NCI-H345 treated with DMSO at 0.1 percent for 48 hours (cell line): ENCODE measurements around the gene RPS8.
"Not testable (repeated sequence)": the region's sequence is repeated elsewhere in the genome, so short reads cannot be mapped to it uniquely, and the experiment has no call there.

Experiments used
- DNase-seq: peaks from one replicate; lab custom pipeline; 2025; ENCODE audit not compliant: unreplicated experiment; lab: John Stamatoyannopoulos, UW

Gene RPS8

GRCh38 chr1:44775078-44775929 is at the start of gene RPS8:
RPS8 (plus strand) TSS chr1:44775540; CDS start chr1:44775597, 57 bp downstream.
- peak; percentile 83 for DNase-seq

GRCh38 chr1:44730741-44731512 is 44.4 kb upstream of the RPS8 start, which contains the start of gene RNU5D-1:
RNU5D-1 (minus strand) TSS chr1:44731170.
- peak; percentile 87 for DNase-seq

- no peak for DNase-seq
These were observed 42.0 kb upstream of the RPS8 start for GRCh38 chr1:44733365-44733764.

GRCh38 chr1:44733784-44734183 is 41.6 kb upstream of the RPS8 start:
- no peak for DNase-seq

GRCh38 chr1:44735992-44736391 is 39.3 kb upstream of the RPS8 start:
- DNase-seq: no peak

GRCh38 chr1:44738953-44739306 is 36.4 kb upstream of the RPS8 start:
- not testable (repeated sequence) for DNase-seq

GRCh38 chr1:44739307-44740178 is 35.8 kb upstream of the RPS8 start, which contains the start of gene KIF2C:
KIF2C (plus strand) TSS chr1:44739837; CDS start chr1:44739933, 96 bp downstream.
- peak; percentile 96 for DNase-seq

- no peak for DNase-seq
These were observed 35.1 kb upstream of the RPS8 start for GRCh38 chr1:44740179-44740617.

- no peak for DNase-seq
These were observed 32.1 kb upstream of the RPS8 start for GRCh38 chr1:44743211-44743610.

GRCh38 chr1:44747878-44748277 is 27.5 kb upstream of the RPS8 start:
- no peak for DNase-seq

- no peak for DNase-seq
These were observed 17.9 kb upstream of the RPS8 start for GRCh38 chr1:44757420-44757819.

- DNase-seq: no peak
These were observed 16.3 kb upstream of the RPS8 start for GRCh38 chr1:44759077-44759476.

- no peak for DNase-seq
These were observed 14.5 kb upstream of the RPS8 start for GRCh38 chr1:44760876-44761275.

- not testable (repeated sequence) for DNase-seq
These were observed 8.9 kb upstream of the RPS8 start for GRCh38 chr1:44766421-44766820.

GRCh38 chr1:44775930-44776729 is 790 bp downstream of the RPS8 start:
- no peak for DNase-seq

- DNase-seq: no peak
These were observed 1.4 kb downstream of the RPS8 start for GRCh38 chr1:44776730-44777068.

- no peak for DNase-seq
These were observed 2.2 kb downstream of the RPS8 start for GRCh38 chr1:44777547-44777946.

- DNase-seq: no peak
These were observed 2.8 kb downstream of the RPS8 start for GRCh38 chr1:44777969-44778635.

GRCh38 chr1:44778705-44779576 is 3.6 kb downstream of the RPS8 start:
- DNase-seq: no peak
